Measurements from ENCODE around the gene SCARF2.

SCARF2 gene

GRCh38 chr22:20412474-20413216 lies 25.0 kb downstream of the SCARF2 start:
- DNase-seq (ENCODE audit: low spot score): no peak

- peak; percentile 23 for DNase-seq (ENCODE audit: low spot score)
These were observed 28.2 kb downstream of the SCARF2 start for GRCh38 chr22:20409385-20409784.

GRCh38 chr22:20408891-20409290 lies 28.7 kb downstream of the SCARF2 start:
- peak; percentile 18 for DNase-seq (ENCODE audit: low spot score)

GRCh38 chr22:20407829-20408228 lies 29.8 kb downstream of the SCARF2 start:
- peak; percentile 46 for DNase-seq (ENCODE audit: low spot score)

GRCh38 chr22:20406686-20407408 lies 30.8 kb downstream of the SCARF2 start:
- peak; percentile 37 for DNase-seq (ENCODE audit: low spot score)

- DNase-seq (ENCODE audit: low spot score): peak; percentile 51
These were observed 31.5 kb downstream of the SCARF2 start for GRCh38 chr22:20405931-20406685.

GRCh38 chr22:20405291-20405930 lies 32.2 kb downstream of the SCARF2 start:
- DNase-seq (ENCODE audit: low spot score): peak; percentile 61

GRCh38 chr22:20404881-20405280 lies 32.7 kb downstream of the SCARF2 start:
- DNase-seq (ENCODE audit: low spot score): peak; percentile 38

GRCh38 chr22:20403779-20404140 lies 33.9 kb downstream of the SCARF2 start:
- peak; percentile 64 for DNase-seq (ENCODE audit: low spot score)

GRCh38 chr22:20402960-20403778 lies 34.5 kb downstream of the SCARF2 start:
- peak; percentile 25 for DNase-seq (ENCODE audit: low spot score)

- DNase-seq (ENCODE audit: low spot score): peak; percentile 50
These were observed 36.1 kb downstream of the SCARF2 start for GRCh38 chr22:20401376-20402014.

GRCh38 chr22:20400606-20401375 lies 36.8 kb downstream of the SCARF2 start:
- DNase-seq (ENCODE audit: low spot score): no peak

GRCh38 chr22:20399866-20400605 lies 37.6 kb downstream of the SCARF2 start:
- DNase-seq (ENCODE audit: low spot score): no peak

GRCh38 chr22:20398420-20398819 lies 39.2 kb downstream of the SCARF2 start:
- DNase-seq (ENCODE audit: low spot score): no peak

GRCh38 chr22:20397498-20397897 lies 40.1 kb downstream of the SCARF2 start:
- DNase-seq (ENCODE audit: low spot score): no peak

GRCh38 chr22:20396639-20397038 lies 41.0 kb downstream of the SCARF2 start:
- no peak for DNase-seq (ENCODE audit: low spot score)

GRCh38 chr22:20395907-20396287 lies 41.7 kb downstream of the SCARF2 start:
- DNase-seq (ENCODE audit: low spot score): no peak

- DNase-seq (ENCODE audit: low spot score): peak; percentile 58
These were observed 42.3 kb downstream of the SCARF2 start for GRCh38 chr22:20395181-20395906.

All from left forelimb (tissue), 1 donor.